Smooth muscle cell (in vitro differentiated cells): ENCODE measurements around the gene KRTAP10-12. TPM values are rescaled to one million over a fixed set of nuclear protein-coding genes. Genes with fewer than 3 reads are reported as not detected.

Experiments
- DNase-seq: peaks from one replicate; lab custom pipeline; 2025; ENCODE audit not compliant: unreplicated experiment; lab: John Stamatoyannopoulos, UW
- H2AFZ ChIP-seq: fragments of 200-600 bp; sonication (generic); 2 replicates; pipeline ENCODE4 v1.6.0; 2016; ENCODE audit warnings: antibody characterized with exemption, low read depth, mild to moderate bottlenecking
- H3F3A ChIP-seq: fragments of 200-600 bp; sonication (generic); 2 replicates; pipeline ENCODE4 v1.6.0; 2017; ENCODE audit warnings: antibody characterized with exemption, low read depth
- H3K27ac ChIP-seq: fragments of 200-600 bp; sonication (generic); 2 replicates; pipeline ENCODE4 v1.5.1; 2016; ENCODE audit warnings: low read depth, mild to moderate bottlenecking
- H3K27me3 ChIP-seq: fragments of 200-600 bp; sonication (generic); 2 replicates; pipeline ENCODE4 v1.6.1; 2016; ENCODE audit warnings: low read depth, mild to moderate bottlenecking
- H3K36me3 ChIP-seq: fragments of 200-600 bp; sonication (generic); 2 replicates; pipeline ENCODE4 v1.5.1; 2016; ENCODE audit warnings: low read depth
- H3K4me1 ChIP-seq: fragments of 200-600 bp; sonication (generic); 2 replicates; pipeline ENCODE4 v1.5.1; 2016; ENCODE audit warnings: low read depth
- H3K4me2 ChIP-seq: fragments of 200-600 bp; sonication (generic); 2 replicates; pipeline ENCODE4 v1.6.0; 2016; ENCODE audit warnings: mild to moderate bottlenecking
- H3K4me3 ChIP-seq: fragments of 200-600 bp; sonication (generic); 2 replicates; pipeline ENCODE4 v1.5.1; 2016; ENCODE audit warnings: mild to moderate bottlenecking
- H3K79me2 ChIP-seq: fragments of 200-600 bp; sonication (generic); 2 replicates; pipeline ENCODE4 v1.6.0; 2016; ENCODE audit warnings: low read depth, mild to moderate bottlenecking
- H3K9ac ChIP-seq: fragments of 200-600 bp; sonication (generic); 2 replicates; pipeline ENCODE4 v1.6.0; 2016; ENCODE audit warnings: low read depth
- H3K9me3 ChIP-seq: fragments of 200-600 bp; sonication (generic); replicated peaks from 2 replicates; pipeline ENCODE4 v1.5.1; 2016; ENCODE audit warnings: low read depth
- H4K20me1 ChIP-seq: fragments of 200-600 bp; sonication (generic); 2 replicates; pipeline ENCODE4 v1.6.0; 2016; ENCODE audit warnings: low read depth
- WGBS: methylation state at CpG from one replicate; pipeline ENCODE4 v1.1.7; 2016; ENCODE audit warnings: low lambda C conversion rate; 5-methylcytosine and 5-hydroxymethylcytosine counted together
- polyA plus RNA-seq: library from polyadenylated mRNA; unstranded; fragments of >200 nt; fragmentation: Nextera tagmentation; extraction: Ambion mirVana; gene quantifications from 2 replicates; pipeline ENCODE4 v1.2.1, GENCODE V29; 2016
- total RNA-seq: library from RNA; depleted of rRNA; stranded (reverse); fragments of >200 nt; gene quantifications from 2 replicates; pipeline ENCODE4 v1.2.3, GENCODE V29; 2014
- TF ChIP-seq, protein P1 (sequence below): fragments of 200-600 bp; sonication (generic); IDR thresholded peaks from 2 replicates; pipeline ENCODE4 v1.5.1; 2017; ENCODE audit warnings: borderline replicate concordance, mild to moderate bottlenecking, antibody characterized with exemption; ENCODE audit not compliant: insufficient read depth, poor library complexity, severe bottlenecking

Gene KRTAP10-12
- total and polyA plus RNA-seq, 2 experiments from 2014 or later, result not detected

DNA sequence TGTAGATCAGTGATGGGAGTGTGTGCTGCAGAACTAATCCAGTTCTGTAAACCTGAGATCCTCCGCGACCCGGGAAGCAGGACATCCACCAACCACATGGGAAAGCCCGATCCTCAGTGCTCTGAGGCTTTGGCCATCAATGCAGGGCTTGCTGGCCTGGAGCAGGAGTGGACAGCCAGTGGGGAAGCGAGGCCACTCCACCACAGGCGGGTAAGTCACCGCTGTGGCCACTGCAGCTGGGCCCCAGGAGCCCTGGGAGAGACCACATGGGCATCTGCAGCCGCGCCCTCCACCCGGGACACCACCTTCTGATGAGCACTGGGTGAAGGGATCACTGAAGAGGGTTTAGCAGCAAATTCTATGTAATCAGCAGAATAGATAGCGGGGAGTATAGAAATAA lies 15.8 kb upstream of the KRTAP10-12 start:
- Histone ChIP-seq H3K4me1 (peaks cover 1% of the 10 kb centered on the region), H3K27me3 (no peaks in the 10 kb centered on the region), H3K79me2 (no peaks in the 10 kb centered on the region), H3F3A (no peaks in the 10 kb centered on the region), H3K9me3 (no peaks in the 10 kb centered on the region), H3K36me3 (no peaks in the 10 kb centered on the region), H4K20me1 (no peaks in the 10 kb centered on the region), H3K4me3 (no peak overlapping the region), H3K4me2 (no peak overlapping the region), H3K27ac (no peak overlapping the region), H3K9ac (no peak overlapping the region), H2AFZ (no peak overlapping the region)
- no peak for DNase-seq
- TF ChIP-seq, protein P1, sequence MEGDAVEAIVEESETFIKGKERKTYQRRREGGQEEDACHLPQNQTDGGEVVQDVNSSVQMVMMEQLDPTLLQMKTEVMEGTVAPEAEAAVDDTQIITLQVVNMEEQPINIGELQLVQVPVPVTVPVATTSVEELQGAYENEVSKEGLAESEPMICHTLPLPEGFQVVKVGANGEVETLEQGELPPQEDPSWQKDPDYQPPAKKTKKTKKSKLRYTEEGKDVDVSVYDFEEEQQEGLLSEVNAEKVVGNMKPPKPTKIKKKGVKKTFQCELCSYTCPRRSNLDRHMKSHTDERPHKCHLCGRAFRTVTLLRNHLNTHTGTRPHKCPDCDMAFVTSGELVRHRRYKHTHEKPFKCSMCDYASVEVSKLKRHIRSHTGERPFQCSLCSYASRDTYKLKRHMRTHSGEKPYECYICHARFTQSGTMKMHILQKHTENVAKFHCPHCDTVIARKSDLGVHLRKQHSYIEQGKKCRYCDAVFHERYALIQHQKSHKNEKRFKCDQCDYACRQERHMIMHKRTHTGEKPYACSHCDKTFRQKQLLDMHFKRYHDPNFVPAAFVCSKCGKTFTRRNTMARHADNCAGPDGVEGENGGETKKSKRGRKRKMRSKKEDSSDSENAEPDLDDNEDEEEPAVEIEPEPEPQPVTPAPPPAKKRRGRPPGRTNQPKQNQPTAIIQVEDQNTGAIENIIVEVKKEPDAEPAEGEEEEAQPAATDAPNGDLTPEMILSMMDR, result no peak
- WGBS, result 83% methylated on average over 11 of the region's 11 CpGs

DNA sequence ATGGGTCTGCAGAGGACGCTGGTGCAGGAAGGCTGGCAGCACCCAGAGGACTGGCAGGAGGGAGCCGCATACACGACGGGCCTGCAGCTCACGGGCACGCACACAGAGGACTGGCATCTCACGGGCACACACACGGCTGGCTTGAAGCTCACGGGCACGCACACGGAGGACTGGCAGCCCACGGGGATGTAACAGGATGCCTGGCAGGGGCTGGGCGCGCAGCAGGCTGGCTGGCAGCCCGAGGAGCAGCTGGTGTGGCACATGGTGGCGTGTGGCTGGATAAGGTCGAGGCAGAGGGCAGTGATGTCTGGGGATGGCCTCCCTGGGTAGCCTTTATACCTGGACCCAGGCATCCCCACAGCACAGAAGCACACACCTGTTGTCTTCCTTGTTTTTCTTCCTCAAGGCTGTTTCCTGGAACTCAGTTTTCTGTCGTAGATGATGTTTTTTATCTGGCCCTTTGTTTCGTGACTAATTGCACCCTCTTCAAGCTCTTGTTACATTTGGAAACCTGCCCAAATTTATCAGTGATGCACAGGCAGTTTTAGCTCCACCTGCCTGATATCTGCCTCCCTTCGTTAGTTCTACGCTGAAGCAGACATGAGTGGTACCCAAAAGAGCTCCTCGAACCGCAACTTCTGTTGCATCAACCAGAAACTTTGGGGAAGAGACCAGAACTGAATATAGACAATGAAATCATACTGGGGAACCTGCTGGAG lies 15.0 kb upstream of the KRTAP10-12 start, which contains the start of gene KRTAP12-1:
Gene KRTAP12-1, minus strand, starts transcription at position 303 of the 719 bp plus-strand sequence. Its CDS starts 40 bp downstream, at position 263.
- no peak for DNase-seq
- TF ChIP-seq, protein P1, result no peak
- 88% methylated on average over 23 of the region's 23 CpGs for WGBS
- no peaks in the 10 kb centered on the region for H3F3A ChIP-seq
- H4K20me1 ChIP-seq, result no peaks in the 10 kb centered on the region
- no peak within 1 kb of the TSS for H3K4me2 ChIP-seq
- H3K4me1 ChIP-seq, result peaks cover 10% of the 10 kb centered on the region
- H3K9ac ChIP-seq, result no peak within 1 kb of the TSS
- H3K4me3 ChIP-seq, result no peak within 1 kb of the TSS
- no peak within 1 kb of the TSS for H2AFZ ChIP-seq
- H3K27me3 ChIP-seq, result no peaks in the 10 kb centered on the region
- H3K9me3 ChIP-seq, result no peaks in the 10 kb centered on the region
- no peaks in the 10 kb centered on the region for H3K79me2 ChIP-seq
- no peak within 1 kb of the TSS for H3K27ac ChIP-seq
- H3K36me3 ChIP-seq, result no peaks in the 10 kb centered on the region

DNA sequence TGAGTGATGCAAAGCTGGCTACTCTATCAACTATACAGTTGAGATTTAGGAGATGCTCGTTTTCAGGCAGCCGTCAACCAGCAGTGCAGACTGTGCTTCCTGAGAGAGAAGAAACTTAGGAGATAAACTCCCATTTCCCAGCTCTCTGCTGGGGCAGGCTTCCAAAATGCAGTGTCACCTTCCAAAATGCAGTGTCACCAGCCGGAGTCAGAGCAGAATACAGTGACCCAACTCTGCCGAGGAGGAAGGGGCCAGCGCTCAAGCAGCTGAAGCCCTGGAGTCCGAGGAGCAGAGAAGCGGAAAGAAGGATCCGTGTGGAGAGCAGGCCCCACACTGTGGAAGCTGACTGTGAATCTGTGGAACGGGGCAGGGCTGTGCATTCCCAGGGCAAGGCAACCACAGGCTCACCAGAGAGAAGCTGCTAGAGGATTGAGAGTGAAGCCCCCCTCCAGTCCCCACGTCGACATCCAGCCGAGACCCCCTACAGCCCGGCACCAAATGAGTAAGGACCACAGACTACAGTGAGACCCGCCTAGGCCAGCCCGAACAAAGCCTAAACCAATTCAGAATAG lies 14.3 kb upstream of the KRTAP10-12 start:
- no peak overlapping the region for H2AFZ ChIP-seq
- 87% methylated on average over 15 of the region's 15 CpGs for WGBS
- no peaks in the 10 kb centered on the region for H3K9me3 ChIP-seq
- H3K27me3 ChIP-seq, result no peaks in the 10 kb centered on the region
- no peaks in the 10 kb centered on the region for H3F3A ChIP-seq
- no peak overlapping the region for H3K27ac ChIP-seq
- no peaks in the 10 kb centered on the region for H3K79me2 ChIP-seq
- no peak overlapping the region for H3K4me3 ChIP-seq
- no peaks in the 10 kb centered on the region for H3K36me3 ChIP-seq
- TF ChIP-seq, protein P1, result no peak
- DNase-seq, result no peak
- H4K20me1 ChIP-seq, result no peaks in the 10 kb centered on the region
- no peak overlapping the region for H3K4me2 ChIP-seq
- peaks cover 12% of the 10 kb centered on the region for H3K4me1 ChIP-seq
- H3K9ac ChIP-seq, result no peak overlapping the region
